Activated CD8-positive, alpha-beta memory T cell treated with anti-CD3 and anti-CD28 coated beads for 24 hours (primary cell): ENCODE results near the gene FCAR.
"Not testable (repeated sequence)": the region's sequence is repeated elsewhere in the genome, so short reads cannot be mapped to it uniquely, and the experiment has no call there.

Experiments
- DNase-seq: peaks from one replicate; pipeline ENCODE4 v3.0.0-alpha.2; 2020

FCAR gene

DNA sequence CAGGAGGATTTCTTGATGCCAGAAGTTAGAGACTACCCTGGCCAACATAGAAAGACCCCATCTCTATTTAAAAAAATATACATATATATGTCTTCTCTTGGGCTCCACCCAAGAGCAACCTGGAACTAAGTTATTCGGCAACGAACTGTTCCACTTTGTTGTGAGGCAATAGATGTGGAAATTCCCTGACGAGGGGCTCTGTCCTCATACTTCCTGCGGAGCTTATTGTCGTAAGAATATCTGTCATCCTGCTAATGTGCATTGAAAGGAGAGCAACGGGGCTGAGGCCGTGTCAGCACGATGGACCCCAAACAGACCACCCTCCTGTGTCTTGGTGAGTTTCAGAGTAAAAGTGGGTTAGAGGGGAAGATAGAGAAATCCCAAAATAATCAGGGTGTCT lies at the start of gene FCAR:
FCAR (plus strand) TSS at position 246 of the 400 bp plus-strand sequence; CDS start at position 301, 55 bp downstream.
- DNase-seq: no peak

DNA sequence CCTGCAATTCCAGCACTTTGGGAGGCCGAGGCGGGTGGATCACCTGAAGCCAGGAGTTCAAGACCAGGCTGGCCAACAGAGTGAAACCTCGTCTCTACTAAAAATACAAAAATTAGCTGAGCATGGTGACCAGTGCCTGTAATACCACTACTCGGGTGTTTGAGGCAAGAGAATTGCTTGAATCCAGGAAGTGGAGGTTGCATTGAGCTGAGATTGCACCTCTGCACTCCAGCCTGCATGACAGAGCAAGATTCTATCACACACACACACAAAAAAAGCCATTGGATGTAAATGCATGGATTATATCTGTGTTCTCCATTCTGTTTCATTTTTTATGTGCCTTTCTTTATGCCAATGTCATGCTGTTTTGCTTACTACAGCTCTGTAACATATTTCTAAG lies 49.6 kb upstream of the FCAR start:
- not testable (repeated sequence) for DNase-seq

DNA sequence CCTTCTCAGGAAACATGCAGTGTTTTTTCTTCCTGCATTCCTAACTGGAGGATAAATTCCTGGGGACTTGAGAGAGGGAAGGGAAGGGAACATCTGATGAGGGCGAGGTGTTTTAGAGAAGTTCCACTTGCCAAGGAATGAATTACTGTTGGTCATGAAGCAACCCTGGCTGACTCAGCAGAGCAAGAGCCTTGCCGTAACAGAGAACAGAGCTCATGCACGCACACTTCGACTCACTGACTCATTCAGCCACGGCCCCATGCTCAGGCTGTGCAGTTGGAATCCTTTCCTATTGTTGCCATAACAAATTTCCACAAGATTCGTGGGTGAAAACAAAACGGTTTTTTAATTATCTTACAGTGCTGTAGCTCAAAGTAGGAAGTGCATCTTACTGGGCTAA lies 48.7 kb upstream of the FCAR start:
- not testable (repeated sequence) for DNase-seq

DNA sequence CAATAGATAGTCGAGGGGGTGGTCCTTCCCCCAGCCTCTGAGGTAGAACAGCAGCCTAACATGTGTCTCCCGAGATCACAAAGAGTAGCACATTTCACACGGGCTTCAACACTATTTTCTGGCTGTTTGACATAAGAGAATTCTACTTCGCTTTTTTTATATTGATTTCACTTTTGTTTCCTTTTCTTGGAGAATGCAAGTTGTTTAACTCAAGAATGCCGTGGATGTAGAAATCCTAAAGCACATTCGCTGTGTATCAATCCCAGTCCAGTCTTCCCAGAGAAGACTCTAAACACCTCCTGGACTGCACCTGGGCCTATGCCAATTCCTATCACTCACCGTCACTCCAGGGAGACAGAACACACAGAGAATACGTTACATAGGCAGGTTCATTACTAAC lies 46.0 kb upstream of the FCAR start:
- not testable (repeated sequence) for DNase-seq

DNA sequence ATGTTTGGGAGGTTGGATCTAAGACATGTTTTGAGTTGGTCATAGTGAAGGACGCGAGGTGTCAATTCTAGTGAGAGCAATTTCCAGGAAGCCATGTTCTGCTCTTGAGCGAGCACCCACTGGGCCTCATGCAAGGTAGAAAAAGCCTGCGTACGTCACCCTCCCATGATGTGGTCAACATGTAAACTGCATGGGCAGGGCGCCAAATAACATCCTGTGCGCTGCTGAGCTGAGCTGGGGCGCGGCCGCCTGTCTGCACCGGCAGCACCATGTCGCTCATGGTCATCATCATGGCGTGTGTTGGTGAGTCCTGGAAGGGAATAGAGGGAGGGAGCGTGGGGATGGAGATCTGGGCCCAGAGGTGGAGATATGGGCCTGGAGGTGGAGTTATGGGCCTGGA lies 41.5 kb upstream of the FCAR start, which contains the start of gene KIR2DS4:
KIR2DS4 (plus strand) TSS at position 181 of the 400 bp plus-strand sequence.
- not testable (repeated sequence) for DNase-seq

DNA sequence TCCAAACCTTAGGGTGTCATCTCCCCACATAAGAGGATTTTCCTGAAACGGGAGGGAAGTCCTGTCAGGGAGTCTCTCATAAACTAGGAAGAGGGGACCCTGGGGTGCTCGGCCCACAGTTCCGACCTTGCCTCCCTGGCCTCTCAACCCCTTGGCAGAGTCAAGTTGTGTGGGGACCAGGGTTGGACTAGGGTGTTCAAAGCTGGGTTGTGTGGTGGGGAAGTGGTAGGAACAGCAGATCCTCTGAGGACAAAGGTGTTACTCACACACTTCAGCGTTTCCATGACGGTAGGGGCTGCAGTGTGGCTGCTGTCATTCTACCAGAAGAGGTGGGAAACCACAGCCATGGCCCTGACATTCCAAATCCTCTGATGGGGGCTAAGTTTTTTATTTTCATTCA lies 38.9 kb upstream of the FCAR start:
- not testable (repeated sequence) for DNase-seq

DNA sequence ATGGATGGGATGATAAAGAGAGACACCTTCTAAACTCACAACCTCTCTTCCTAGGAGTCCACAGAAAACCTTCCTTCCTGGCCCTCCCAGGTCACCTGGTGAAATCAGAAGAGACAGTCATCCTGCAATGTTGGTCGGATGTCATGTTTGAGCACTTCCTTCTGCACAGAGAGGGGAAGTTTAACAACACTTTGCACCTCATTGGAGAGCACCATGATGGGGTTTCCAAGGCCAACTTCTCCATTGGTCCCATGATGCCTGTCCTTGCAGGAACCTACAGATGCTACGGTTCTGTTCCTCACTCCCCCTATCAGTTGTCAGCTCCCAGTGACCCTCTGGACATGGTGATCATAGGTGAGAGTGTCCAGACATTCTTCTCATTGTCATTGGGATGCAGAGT lies 36.5 kb upstream of the FCAR start:
- not testable (repeated sequence) for DNase-seq

DNA sequence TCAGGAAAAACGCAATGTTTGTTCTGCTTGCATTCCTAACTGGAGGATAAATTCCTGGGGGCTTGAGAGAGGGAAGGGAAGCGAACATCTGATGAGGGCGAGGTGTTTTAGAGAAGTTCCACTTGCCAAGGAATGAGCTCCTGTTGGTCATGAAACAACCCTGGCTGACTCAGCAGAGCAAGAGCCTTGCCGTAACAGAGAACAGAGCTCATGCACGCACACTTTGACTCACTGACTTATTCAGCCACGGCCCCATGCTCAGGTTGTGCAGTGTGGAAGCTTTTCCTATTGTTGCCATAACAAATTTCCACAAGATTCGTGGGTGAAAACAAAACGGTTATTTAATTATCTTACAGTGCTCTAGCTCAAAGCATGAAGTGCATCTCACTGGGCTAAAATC lies 30.9 kb upstream of the FCAR start:
- DNase-seq: not testable (repeated sequence)

DNA sequence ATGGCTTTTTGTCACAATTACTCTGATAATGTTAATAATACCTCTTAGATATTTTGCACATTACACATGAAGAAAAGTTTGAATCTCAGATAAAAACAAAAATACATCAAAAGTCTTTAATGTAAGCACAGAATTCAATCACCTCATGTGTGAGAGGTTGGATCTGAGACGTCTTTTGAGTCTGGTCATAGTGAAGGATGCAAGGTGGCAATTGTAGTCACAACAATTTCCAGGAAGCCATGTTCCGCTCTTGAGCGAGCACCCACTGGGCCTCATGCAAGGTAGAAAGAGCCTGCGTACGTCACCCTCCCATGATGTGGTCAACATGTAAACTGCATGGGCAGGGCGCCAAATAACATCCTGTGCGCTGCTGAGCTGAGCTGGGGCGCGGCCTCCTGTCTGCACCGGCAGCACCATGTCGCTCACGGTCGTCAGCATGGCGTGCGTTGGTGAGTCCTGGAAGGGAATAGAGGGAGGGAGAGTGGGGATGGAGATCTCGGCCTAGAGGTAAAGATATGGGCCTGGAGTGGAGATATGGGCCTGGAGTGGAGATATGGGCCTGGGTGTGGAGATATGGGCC lies 23.9 kb upstream of the FCAR start, which contains the start of gene KIR3DL2:
KIR3DL2 (plus strand) TSS at position 383 of the 580 bp plus-strand sequence; CDS start at position 416, 33 bp downstream.
- not testable (repeated sequence) for DNase-seq

DNA sequence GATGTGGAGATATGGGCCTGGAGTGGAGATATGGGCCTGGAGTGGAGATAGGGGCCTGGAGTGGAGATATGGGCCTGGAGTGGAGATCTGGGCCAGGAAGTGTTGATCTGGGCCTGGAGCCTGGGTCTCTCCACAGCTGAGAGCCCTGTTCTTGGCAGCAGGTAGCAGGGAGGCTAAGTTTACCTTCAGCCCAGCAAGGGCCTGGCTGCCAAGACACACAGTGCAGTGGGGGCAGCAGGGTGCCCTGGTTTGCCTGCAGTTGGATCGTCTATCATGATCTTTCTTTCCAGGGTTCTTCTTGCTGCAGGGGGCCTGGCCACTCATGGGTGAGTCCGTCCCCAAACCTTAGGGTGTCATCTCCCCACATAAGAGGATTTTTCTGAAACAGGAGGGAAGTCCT lies 23.1 kb upstream of the FCAR start:
- no peak for DNase-seq

DNA sequence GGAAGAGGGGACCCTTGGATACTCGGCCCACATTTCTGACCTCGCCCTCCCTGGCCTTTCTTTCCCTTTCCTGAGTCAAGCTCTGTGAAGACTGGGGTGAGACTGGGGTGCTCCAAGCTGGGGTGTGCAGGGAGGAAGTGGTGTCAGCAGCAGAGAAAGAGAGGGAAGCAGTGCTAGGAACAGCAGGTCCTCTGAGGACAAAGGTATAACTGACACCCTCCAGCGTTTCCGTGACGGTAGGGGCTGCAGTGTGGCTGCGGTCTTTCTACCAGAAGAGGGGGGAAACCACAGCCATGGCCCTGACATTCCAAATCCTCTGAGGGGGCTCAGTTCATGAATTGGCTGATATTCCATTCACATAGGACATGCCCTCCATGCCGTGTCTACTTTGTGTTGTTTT lies 22.7 kb upstream of the FCAR start:
- DNase-seq: no peak

DNA sequence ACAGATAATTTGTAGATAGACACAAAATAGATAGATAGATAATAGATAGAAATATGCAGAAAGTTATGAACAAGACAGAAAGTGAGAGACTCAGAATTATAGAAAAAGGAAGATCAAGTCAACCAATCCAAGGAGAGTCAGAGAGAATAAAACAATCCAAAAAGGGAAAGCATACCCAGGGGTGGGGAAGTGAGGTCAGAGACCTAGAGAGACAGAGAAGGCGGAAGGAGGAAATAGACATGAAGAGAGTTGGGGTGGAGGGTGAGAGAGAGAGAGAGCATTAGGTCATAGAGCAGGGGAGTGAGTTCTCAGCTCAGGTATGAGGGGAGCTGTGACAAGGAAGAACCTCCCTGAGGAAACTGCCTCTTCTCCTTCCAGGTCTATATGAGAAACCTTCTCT lies 18.8 kb upstream of the FCAR start:
- not testable (repeated sequence) for DNase-seq

DNA sequence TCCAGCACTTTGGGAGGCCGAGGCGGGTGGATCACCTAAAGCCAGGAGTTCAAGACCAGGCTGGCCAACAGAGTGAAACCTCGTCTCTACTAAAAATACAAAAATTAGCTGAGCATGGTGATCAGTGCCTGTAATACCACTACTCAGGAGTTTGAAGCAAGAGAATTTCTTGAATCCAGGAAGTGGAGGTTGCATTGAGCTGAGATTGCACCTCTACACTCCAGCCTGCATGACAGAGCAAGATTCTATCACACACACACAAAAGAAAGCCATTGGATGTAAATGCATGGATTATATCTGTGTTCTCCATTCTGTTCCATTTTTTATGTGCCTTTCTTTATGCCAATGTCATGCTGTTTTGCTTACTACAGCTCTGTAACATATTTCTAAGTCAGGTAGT lies 15.6 kb upstream of the FCAR start:
- DNase-seq: not testable (repeated sequence)

DNA sequence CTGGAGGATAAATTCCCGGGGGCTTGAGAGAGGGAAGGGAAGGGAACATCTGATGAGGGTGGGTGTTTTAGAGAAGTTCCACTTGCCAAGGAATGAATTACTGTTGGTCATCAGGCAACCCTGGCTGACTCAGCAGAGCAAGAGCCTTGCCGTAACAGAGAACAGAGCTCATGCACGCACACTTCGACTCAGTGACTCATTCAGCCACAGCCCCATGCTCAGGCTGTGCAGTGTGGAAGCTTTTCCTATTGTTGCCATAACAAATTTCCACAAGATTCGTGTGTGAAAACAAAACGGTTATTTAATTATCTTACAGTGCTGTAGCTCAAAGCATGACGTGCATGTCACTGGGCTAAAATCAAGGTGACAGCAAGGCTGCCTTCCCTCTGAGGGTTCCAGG lies 14.6 kb upstream of the FCAR start:
- DNase-seq: not testable (repeated sequence)

DNA sequence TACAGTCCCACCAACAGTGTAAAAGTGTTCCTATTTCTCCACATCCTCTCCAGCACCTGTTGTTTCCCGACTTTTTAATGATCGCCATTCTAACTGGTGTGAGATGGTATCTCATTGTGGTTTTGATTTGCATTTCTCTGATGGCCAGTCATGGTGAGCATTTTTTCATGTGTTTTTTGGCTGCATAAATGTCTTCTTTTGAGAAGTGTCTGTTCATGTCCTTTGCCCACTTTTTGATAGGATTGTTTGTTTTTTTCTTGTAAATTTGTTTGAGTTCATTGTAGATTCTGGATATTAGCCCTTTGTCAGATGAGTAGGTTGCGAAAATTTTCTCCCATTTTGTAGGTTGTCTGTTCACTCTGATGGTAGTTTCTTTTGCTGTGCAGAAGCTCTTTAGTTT lies 10.6 kb upstream of the FCAR start:
- not testable (repeated sequence) for DNase-seq

DNA sequence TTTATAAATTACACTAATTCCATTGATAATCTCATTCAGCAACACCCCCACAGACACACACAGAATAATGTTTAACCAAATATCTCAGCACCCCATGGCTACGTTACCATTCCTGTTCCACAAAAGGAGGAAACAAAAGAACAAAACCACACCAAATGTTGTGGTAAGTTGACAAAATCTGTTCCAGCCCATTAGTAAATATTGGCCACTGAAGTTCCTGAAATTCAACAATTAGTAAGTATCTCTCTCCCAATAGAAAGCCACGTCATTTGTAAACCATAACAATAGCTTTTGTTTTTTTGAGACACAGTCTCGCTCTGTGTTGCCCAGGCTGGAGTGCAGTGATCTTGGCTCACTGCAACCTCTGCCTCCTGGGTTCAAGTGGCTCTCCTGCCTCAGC lies 2.3 kb upstream of the FCAR start:
- DNase-seq: no peak

DNA sequence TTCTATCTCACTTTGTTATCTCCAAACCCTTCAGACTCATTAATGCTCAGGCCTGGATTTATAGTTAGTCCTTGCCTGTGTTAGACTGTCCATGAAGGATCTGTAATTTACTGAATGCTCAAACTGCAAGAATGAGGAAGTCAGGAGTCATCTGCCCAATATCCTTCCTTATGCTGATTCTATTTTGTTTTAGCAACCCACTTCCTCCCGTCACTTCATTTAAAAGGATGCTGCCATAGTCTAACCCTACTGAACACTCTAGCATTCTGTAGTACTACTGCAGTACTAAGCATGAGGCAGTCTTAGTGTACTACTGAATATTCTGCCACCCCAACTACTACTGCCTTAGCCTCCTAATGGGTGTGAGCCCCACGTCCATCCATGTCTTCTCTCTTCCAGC lies 1.5 kb downstream of the FCAR start:
- no peak for DNase-seq

DNA sequence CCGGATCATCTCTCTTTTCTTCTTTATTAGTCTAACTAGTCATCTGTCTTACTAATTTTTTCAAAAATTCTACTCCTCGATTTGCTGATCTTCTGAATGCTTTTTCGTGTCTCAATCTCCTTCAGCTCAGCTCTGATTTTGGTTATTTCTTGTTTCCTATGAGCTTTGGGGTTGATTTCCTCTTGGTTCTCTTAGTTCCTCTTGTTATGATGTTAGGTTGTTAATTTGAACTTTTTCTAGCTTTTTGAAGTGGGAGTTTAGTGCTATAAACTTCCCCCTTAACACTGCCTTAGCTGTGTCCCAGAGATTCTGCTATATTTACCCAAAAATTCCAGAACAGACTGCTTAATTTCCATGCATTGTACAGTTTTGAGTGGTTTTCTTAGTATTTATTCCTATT lies 3.4 kb downstream of the FCAR start:
- DNase-seq: no peak

DNA sequence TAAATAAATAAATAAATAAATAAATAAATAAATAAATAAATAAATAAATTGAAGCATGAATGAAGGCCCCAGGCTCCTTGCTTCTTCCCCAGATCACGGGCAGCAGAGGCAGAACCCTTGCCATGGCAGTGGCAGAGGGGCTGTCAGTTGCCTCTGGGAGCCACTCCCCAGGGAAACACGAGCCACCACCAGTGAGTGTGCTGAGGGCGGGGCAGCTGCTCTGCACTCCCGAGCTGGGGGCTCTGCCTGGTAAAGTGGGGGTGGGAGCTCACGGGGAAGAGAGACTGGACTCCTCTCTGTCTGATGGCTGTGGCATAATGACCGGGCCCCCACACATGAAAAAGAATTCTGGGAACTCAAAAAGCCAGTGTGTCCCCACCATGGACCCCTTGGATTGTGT lies 7.8 kb downstream of the FCAR start:
- DNase-seq: no peak

DNA sequence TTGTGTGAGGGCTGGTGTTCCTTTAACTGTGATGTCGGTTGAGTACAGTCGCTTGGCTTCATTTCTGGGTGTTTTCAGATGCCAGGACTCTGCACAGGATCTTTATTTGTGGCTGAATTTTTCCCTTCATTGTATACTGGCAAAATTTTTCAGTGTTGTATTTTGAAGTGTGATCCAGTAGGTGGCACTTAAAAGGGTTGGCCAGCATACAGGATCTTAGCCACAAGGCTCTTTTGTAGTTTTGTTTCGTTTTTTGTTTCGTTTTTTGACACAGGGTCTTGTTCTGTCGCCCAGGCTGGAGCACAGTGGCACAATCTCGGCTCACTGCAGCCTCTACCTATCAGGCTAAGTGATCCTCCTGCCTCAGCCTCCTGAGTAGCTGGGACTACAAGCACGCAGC lies 8.7 kb downstream of the FCAR start:
- DNase-seq: no peak

DNA sequence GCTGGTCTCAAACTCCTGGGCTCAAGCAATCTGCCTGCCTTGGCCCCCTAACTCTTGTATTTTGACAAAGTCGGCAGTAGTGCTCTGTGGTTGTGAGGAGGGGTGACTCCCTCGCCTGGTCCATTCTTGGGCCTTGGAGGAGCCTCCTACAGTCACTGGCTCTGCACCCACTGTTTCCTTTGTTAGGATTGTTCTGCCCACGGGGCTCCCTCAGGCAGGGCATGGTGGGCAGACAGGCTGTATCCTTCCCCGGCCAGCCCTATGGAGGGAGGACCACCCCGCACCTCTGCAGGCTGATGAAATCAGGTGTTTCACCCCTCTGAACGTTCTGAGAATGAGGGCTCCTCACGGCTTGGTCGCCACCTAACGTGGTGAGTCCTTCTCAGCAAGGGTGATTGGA lies 9.2 kb downstream of the FCAR start:
- DNase-seq: no peak

DNA sequence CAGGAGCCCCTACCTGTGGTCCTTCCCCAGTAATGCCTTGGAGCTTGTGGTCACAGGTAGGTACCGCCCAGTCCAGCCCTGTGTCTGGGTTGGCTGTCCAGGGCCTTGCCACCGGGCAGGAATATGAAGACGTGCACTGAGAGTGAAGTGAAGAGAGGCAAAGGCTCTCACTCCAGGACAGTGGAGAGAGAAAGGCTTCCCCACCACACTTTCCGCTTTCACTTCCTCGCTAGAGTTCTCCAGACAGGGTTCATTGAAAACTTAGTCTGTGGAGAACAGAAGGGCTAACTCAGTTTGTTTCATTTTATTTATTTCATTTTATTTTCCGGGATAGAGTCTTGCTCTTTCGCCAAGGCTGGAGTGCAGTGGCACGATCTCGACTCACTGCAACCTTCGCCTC lies 14.2 kb downstream of the FCAR start:
- DNase-seq: no peak

DNA sequence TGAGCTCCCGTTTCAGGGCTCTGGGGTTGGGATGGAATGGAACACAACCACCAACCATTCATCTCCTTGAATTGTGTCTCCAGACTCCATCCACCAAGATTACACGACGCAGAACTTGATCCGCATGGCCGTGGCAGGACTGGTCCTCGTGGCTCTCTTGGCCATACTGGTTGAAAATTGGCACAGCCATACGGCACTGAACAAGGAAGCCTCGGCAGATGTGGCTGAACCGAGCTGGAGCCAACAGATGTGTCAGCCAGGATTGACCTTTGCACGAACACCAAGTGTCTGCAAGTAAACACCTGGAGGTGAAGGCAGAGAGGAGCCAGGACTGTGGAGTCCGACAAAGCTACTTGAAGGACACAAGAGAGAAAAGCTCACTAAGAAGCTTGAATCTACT lies 15.5 kb downstream of the FCAR start:
- DNase-seq: no peak

DNA sequence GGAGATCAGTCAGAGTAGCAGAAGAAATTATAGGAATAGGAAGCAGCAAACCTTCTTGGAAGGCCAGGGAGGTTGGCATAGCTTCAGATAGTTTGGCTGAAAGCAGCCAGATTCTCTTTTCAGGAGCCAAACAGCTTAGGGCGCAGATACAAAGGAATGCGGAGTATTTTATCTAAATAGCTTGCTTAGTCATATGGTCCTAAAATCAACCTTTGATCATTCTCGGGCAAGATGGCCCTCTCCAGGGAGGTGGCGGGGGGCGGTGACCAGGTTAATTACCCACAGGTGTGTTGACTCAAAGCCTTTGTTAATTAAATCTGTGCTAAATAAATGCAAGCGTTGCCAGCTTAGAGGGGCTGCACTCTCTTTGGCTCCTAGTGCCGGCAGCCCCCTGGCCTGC lies 19.4 kb downstream of the FCAR start:
- no peak for DNase-seq

DNA sequence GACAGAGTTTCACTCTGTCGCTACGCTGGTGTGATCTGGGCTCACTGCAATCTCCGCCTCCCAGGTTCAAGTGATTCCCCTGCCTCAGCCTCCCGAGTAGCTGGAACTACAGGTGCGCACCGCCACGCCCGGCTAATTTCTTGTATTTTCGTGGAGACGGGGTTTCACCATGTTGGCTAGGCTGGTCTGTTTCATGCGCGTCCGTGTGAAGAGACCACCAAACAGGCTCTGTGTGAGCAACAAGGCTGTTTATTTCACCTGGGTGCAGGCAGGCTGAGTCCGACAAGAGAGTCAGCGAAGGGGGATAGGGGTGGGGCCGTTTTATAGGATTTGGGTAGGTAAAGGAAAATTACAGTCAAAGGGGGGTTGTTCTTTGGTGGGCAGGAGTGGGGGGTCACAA lies 20.1 kb downstream of the FCAR start:
- DNase-seq: not testable (repeated sequence)
